Measurements from ENCODE around the gene APOBEC3A. TPM values are rescaled to one million over a fixed set of nuclear protein-coding genes. Genes with fewer than 3 reads are reported as not detected.
A peak's percentile ranks its signal among the peaks of the same experiment; 100 is the strongest.

Gene APOBEC3A
- total and polyA plus RNA-seq, 11 donors: 0.36 to 7.7 (median 1.0) TPM; not detected in 3

GRCh38 chr22:38949889-38950405, 7.5 kb upstream of the APOBEC3A start:
- intact Hi-C loops (cut with DNase I): no loop called here
- peaks cover 0 to 21% (median under 1%) of the 10 kb centered on the region in 9 donors for H3K27me3 ChIP-seq
- TF ChIP-seq CTCF (IDR thresholded peaks at IDR 0.05) (no peak), POLR2A (IDR thresholded peaks at IDR 0.05) (no peak)
- H3K4me3 ChIP-seq: no peak overlapping the region
- 60 to 73% (median 63%) methylated on average over 6 to 8 of the region's 8 CpGs for WGBS, 4 donors
- no peaks in the 10 kb centered on the region for H3K36me3 ChIP-seq
- peaks cover 0 to 46% (median 0%) of the 10 kb centered on the region in 12 donors for H3K4me1 ChIP-seq
- no peak for ATAC-seq
- H3K9me3 ChIP-seq: no peaks in the 10 kb centered on the region
- H3K27ac ChIP-seq: no peak overlapping the region
- DNase-seq: no peak

- Histone ChIP-seq H3K27ac (peak overlapping the region in 1 of 12 donors; percentile 75), H3K36me3 (no peaks in the 10 kb centered on the region), H3K27me3 (peaks cover 0 to 21% (median 0%) of the 10 kb centered on the region in 9 donors), H3K4me3 (no peak overlapping the region), H3K4me1 (peaks cover 0 to 42% (median 0%) of the 10 kb centered on the region in 12 donors), H3K9me3 (no peaks in the 10 kb centered on the region)
- TF ChIP-seq POLR2A (IDR thresholded peaks at IDR 0.05) (no peak), CTCF (IDR thresholded peaks at IDR 0.05) (no peak)
- intact Hi-C loops (cut with DNase I): no loop called here
- 69 to 76% (median 74%) methylated on average over 10 to 13 of the region's 13 CpGs for WGBS, 4 donors
- DNase-seq (no peak), ATAC-seq (no peak)
These were observed 6.7 kb upstream of the APOBEC3A start for GRCh38 chr22:38950527-38951295.

GRCh38 chr22:38951734-38952133, 5.7 kb upstream of the APOBEC3A start:
- no peaks in the 10 kb centered on the region for H3K9me3 ChIP-seq
- no peak overlapping the region for H3K4me3 ChIP-seq
- peaks cover 0 to 18% (median 0%) of the 10 kb centered on the region in 9 donors for H3K27me3 ChIP-seq
- 69 to 78% (median 75%) methylated on average over 2 of the region's 2 CpGs for WGBS, 4 donors
- peaks cover 0 to 41% (median 0%) of the 10 kb centered on the region in 12 donors for H3K4me1 ChIP-seq
- TF ChIP-seq POLR2A (IDR thresholded peaks at IDR 0.05) (no peak), CTCF (IDR thresholded peaks at IDR 0.05) (no peak)
- no peak for DNase-seq
- H3K27ac ChIP-seq: peak overlapping the region in 1 of 12 donors; percentile 75
- peak in 1 of 4 donors; percentile 19 for ATAC-seq
- intact Hi-C loops (cut with DNase I): no loop called here
- no peaks in the 10 kb centered on the region for H3K36me3 ChIP-seq

- peak overlapping the region in 1 of 12 donors; percentile 75 for H3K27ac ChIP-seq
- DNase-seq (no peak), ATAC-seq (no peak)
- H3K36me3 ChIP-seq: no peaks in the 10 kb centered on the region
- no peaks in the 10 kb centered on the region for H3K9me3 ChIP-seq
- intact Hi-C loops (cut with DNase I): no loop called here
- H3K4me1 ChIP-seq: peaks cover 0 to 43% (median 0%) of the 10 kb centered on the region in 12 donors
- peaks cover 0 to 11% (median 0%) of the 10 kb centered on the region in 9 donors for H3K27me3 ChIP-seq
- TF ChIP-seq POLR2A (IDR thresholded peaks at IDR 0.05) (no peak), CTCF (IDR thresholded peaks at IDR 0.05) (no peak)
- WGBS, 4 donors: 83 to 93% (median 87%) methylated on average over 11 to 12 of the region's 12 CpGs
- H3K4me3 ChIP-seq: no peak overlapping the region
These were observed 5.0 kb upstream of the APOBEC3A start for GRCh38 chr22:38952281-38952993.
